ENCODE results near the gene CEP85. TPM values are rescaled to one million over a fixed set of nuclear protein-coding genes. Genes with fewer than 3 reads are reported as not detected.

The CEP85 gene
- 12.4 and 13.7 TPM in 2 replicates for total RNA-seq

GRCh38 chr1:26233903-26234643 is at the start of gene CEP85:
Gene CEP85 (plus strand): TSS chr1:26234200. CDS start chr1:26239784, 5,584 bp downstream.

GRCh38 chr1:26190373-26190987 is 43.5 kb upstream of the CEP85 start, which contains the start of gene CATSPER4:
Gene CATSPER4 (plus strand): TSS chr1:26190602. CDS start chr1:26190628, 26 bp downstream.

GRCh38 chr1:26279456-26280332 is 45.7 kb downstream of the CEP85 start, which contains the start of gene SH3BGRL3:
Gene SH3BGRL3 (plus strand): TSS chr1:26280086. CDS start chr1:26280156, 70 bp downstream.

GRCh38 chr1:26306290-26307229 is 72.6 kb downstream of the CEP85 start, which contains the start of gene UBXN11:
Gene UBXN11 (minus strand): TSS chr1:26306636. CDS start chr1:26302883, 3,753 bp downstream.

GRCh38 chr1:26317612-26318337 is 83.8 kb downstream of the CEP85 start, which contains the start of gene CD52:
Gene CD52 (plus strand): TSS chr1:26317958. CDS start chr1:26318018, 60 bp downstream.

Other genes starting within 250 kb of the CEP85 start
- gene PAFAH2, start 236.1 kb upstream of the CEP85 start, total RNA-seq, result 9.7 and 14.5 TPM in 2 replicates
- gene EXTL1, start 212.4 kb upstream of the CEP85 start, total RNA-seq, result 0.30 and 0.34 TPM in 2 replicates
- not detected in 2 replicates for gene SLC30A2, start 188.1 kb upstream of the CEP85 start, total RNA-seq
- gene TRIM63, start 166.6 kb upstream of the CEP85 start, total RNA-seq, result not detected in 2 replicates
- gene PDIK1L, start 122.4 kb upstream of the CEP85 start, total RNA-seq, result 1.3 and 1.8 TPM in 2 replicates
- not detected in 2 replicates for gene FAM110D, start 75.1 kb upstream of the CEP85 start, total RNA-seq
- not detected in 2 replicates for gene C1orf232, start 65.2 kb upstream of the CEP85 start, total RNA-seq
- gene ZNF593, start 64.3 kb upstream of the CEP85 start, total RNA-seq, result 62.1 and 65.6 TPM in 2 replicates
- gene ZNF593OS, start 62.4 kb upstream of the CEP85 start, total RNA-seq, result not detected in 2 replicates
- 0.15 and 0.17 TPM in 2 replicates for gene CNKSR1, start 56.7 kb upstream of the CEP85 start, total RNA-seq
- gene CATSPER4, start 43.6 kb upstream of the CEP85 start, total RNA-seq, result not detected in 2 replicates
- gene SH3BGRL3, start 45.9 kb downstream of the CEP85 start, total RNA-seq, result 227 and 265 TPM in 2 replicates
- 6.9 and 8.0 TPM in 2 replicates for gene UBXN11, start 72.4 kb downstream of the CEP85 start, total RNA-seq
- not detected in 2 replicates for gene CD52, start 83.8 kb downstream of the CEP85 start, total RNA-seq
- gene CRYBG2, start 119.9 kb downstream of the CEP85 start, total RNA-seq, result 1.3 TPM in 1 of 2 replicates, not detected in the other
- not detected in 2 replicates for gene ZNF683, start 138.6 kb downstream of the CEP85 start, total RNA-seq
- gene LIN28A, start 176.6 kb downstream of the CEP85 start, total RNA-seq, result not detected in 2 replicates
- 40.7 and 48.6 TPM in 2 replicates for gene DHDDS, start 198.1 kb downstream of the CEP85 start, total RNA-seq
- 738 and 976 TPM in 2 replicates for gene HMGN2, start 238.2 kb downstream of the CEP85 start, total RNA-seq